Right lobe of liver (tissue), 4 donors: ENCODE measurements around the gene HSP90AB1.
A peak's percentile ranks its signal among the peaks of the same experiment; 100 is the strongest.

Source experiments
- POLR2A ChIP-seq: fragments of 450-650 bp; IDR thresholded peaks from one replicate; pipeline ENCODE4 v1.6.1; 2017; ENCODE audit warnings: antibody characterized with exemption, mild to moderate bottlenecking
- TF ChIP-seq, protein P1 (sequence below), 4 donors: fragments of 200-600 bp in 3 of 4; fragments of 450-650 bp in 1 of 4; IDR thresholded peaks; one replicate each; pipeline versions ENCODE4 v1.5.1 to v1.8.0; 2016 to 2022; ENCODE audit warnings: antibody characterized with exemption in 4 of 4, mild to moderate bottlenecking in 2 of 4
- donor health status: DM: no; HTN: no; CAD: no.
- donor health status: DM: no; HTN: no; CAD: no.
- donor health status: DM: no; HTN: yes; CAD: no.

DNA sequence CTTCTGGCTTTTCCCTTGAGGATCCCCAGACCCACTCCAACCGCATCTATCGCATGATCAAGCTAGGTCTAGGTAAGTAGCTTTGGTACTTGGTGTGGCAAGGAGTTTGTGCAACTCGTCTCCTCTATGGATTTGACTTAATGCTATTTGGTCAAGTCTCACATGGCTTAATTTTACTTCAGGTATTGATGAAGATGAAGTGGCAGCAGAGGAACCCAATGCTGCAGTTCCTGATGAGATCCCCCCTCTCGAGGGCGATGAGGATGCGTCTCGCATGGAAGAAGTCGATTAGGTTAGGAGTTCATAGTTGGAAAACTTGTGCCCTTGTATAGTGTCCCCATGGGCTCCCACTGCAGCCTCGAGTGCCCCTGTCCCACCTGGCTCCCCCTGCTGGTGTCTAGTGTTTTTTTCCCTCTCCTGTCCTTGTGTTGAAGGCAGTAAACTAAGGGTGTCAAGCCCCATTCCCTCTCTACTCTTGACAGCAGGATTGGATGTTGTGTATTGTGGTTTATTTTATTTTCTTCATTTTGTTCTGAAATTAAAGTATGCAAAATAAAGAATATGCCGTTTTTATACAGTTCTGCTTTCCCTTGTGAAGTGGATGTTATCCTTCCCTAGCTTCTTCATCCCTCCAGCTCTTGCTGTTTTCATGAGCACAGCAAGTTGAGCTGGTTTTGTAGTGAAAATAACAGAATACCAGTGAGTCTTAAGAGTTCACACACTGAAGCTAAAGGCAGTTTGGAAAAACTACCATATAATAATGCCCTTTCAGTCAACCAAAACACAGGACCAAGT lies 6.6 kb downstream of the HSP90AB1 start:
- TF ChIP-seq, protein P1, sequence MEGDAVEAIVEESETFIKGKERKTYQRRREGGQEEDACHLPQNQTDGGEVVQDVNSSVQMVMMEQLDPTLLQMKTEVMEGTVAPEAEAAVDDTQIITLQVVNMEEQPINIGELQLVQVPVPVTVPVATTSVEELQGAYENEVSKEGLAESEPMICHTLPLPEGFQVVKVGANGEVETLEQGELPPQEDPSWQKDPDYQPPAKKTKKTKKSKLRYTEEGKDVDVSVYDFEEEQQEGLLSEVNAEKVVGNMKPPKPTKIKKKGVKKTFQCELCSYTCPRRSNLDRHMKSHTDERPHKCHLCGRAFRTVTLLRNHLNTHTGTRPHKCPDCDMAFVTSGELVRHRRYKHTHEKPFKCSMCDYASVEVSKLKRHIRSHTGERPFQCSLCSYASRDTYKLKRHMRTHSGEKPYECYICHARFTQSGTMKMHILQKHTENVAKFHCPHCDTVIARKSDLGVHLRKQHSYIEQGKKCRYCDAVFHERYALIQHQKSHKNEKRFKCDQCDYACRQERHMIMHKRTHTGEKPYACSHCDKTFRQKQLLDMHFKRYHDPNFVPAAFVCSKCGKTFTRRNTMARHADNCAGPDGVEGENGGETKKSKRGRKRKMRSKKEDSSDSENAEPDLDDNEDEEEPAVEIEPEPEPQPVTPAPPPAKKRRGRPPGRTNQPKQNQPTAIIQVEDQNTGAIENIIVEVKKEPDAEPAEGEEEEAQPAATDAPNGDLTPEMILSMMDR (IDR thresholded peaks at IDR 0.05): peak; percentile 33 to 49 (median 42)
- TF ChIP-seq POLR2A: no peak
